Astrocyte (in vitro differentiated cells and primary cell): Measurements from ENCODE around the gene PPP2CA.

Source experiments
- EZH2 ChIP-seq: IDR thresholded peaks from 2 replicates; pipeline ENCODE4 v1.6.1; 2012; ENCODE audit warnings: mild to moderate bottlenecking, low read length, inconsistent platforms; ENCODE audit not compliant: insufficient read depth
- TF ChIP-seq, protein P1 (sequence below): IDR thresholded peaks from 2 replicates; pipeline ENCODE4 v1.5.1; 2011; ENCODE audit warnings: low read depth, mild to moderate bottlenecking, inconsistent platforms, low read length, moderate library complexity; ENCODE audit not compliant: insufficient read depth

DNA sequence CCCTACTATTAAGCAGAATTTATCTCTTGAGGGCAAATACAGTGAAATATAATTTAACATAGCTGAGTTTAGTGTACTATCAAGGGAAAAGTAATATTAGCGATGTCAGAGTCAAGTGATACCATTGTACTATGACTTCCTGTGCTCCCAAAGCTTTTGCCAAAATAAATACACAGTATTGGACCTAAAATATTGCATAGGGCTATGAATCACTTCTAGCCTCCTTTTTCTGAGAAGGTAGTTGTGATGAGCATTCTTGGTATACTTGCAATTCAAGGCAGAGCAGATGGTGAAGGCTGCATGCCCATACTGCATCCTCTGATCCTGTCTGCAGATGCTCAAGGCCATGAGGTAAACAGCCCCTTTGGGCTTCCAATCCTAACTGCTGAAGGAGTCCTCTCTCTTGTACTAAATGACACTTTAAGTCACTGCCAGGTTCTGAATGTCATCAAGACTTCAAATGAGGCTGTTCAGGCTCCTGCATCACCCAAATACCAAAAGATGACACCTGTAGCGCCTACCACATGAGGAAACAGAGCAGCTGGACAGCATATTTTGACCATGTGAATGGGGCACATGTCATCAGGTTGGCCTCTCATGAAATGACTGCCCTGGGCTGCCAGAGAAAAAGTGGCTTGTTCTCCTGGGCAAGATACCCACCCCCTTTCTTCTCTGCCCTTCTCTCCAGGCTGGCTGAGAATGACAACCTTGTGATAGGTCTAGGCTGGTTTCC, 29.7 kb upstream of the PPP2CA start:
- TF ChIP-seq, protein P1, sequence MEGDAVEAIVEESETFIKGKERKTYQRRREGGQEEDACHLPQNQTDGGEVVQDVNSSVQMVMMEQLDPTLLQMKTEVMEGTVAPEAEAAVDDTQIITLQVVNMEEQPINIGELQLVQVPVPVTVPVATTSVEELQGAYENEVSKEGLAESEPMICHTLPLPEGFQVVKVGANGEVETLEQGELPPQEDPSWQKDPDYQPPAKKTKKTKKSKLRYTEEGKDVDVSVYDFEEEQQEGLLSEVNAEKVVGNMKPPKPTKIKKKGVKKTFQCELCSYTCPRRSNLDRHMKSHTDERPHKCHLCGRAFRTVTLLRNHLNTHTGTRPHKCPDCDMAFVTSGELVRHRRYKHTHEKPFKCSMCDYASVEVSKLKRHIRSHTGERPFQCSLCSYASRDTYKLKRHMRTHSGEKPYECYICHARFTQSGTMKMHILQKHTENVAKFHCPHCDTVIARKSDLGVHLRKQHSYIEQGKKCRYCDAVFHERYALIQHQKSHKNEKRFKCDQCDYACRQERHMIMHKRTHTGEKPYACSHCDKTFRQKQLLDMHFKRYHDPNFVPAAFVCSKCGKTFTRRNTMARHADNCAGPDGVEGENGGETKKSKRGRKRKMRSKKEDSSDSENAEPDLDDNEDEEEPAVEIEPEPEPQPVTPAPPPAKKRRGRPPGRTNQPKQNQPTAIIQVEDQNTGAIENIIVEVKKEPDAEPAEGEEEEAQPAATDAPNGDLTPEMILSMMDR = no peak
- TF ChIP-seq EZH2 = no peak
